ENCODE data around the gene KIFC3.

GRCh38 chr16:57824888-57825287, 22.6 kb upstream of the KIFC3 start:
- TF ChIP-seq, protein P1, sequence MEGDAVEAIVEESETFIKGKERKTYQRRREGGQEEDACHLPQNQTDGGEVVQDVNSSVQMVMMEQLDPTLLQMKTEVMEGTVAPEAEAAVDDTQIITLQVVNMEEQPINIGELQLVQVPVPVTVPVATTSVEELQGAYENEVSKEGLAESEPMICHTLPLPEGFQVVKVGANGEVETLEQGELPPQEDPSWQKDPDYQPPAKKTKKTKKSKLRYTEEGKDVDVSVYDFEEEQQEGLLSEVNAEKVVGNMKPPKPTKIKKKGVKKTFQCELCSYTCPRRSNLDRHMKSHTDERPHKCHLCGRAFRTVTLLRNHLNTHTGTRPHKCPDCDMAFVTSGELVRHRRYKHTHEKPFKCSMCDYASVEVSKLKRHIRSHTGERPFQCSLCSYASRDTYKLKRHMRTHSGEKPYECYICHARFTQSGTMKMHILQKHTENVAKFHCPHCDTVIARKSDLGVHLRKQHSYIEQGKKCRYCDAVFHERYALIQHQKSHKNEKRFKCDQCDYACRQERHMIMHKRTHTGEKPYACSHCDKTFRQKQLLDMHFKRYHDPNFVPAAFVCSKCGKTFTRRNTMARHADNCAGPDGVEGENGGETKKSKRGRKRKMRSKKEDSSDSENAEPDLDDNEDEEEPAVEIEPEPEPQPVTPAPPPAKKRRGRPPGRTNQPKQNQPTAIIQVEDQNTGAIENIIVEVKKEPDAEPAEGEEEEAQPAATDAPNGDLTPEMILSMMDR (IDR thresholded peaks at IDR 0.05), result no peak
- TF ChIP-seq POLR2A (IDR thresholded peaks at IDR 0.05), result no peak
